ENCODE results near the gene IRF7.
"Not testable (repeated sequence)": the region's sequence is repeated elsewhere in the genome, so short reads cannot be mapped to it uniquely, and the experiment has no call there.

The IRF7 gene

DNA sequence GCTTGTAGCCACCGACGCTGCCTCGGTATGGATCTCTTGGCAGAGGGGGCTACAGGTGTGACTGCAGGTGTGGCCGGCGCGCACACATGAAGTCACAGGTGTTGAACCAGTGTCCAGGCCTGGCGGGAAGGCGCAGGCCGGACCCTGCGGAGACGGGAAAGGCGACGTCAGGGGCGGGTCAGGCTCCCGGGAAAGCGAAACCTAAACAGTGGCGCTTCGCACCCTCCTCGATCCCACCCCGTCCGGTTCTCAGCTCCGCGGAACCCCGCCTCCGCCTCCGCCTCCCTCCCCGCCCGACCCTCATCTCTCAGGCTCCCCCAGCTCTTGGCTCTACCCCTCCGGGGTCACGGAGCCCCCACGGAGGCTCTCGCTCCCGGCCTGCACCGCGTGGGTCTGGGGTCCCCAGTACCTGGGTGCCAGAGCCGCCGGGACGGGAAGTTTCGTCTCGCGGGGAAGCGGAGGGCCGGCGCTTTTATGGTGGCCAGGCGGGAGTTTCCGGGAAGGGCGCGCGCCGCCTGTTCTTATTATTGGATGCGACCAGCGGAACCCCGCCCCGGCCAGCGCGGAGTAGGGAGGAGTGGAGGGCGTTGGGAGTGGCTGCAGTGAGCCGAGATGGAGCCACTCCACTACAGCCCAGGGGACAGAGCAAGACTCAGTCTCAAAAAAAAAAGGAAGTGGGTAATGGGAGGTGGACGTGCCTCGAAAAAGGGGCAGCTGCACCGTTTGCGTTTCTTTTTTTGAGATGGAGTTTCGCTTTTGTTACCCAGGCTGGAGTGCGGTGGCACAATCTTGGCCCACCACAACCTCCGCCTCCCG lies at the start of gene IRF7:
IRF7 (minus strand) TSS at position 447 of the 816 bp plus-strand sequence. CDS start 586 bp downstream, outside the sequence.
- DNase-seq (ENCODE audit: low read depth) = peak; percentile 78

DNA sequence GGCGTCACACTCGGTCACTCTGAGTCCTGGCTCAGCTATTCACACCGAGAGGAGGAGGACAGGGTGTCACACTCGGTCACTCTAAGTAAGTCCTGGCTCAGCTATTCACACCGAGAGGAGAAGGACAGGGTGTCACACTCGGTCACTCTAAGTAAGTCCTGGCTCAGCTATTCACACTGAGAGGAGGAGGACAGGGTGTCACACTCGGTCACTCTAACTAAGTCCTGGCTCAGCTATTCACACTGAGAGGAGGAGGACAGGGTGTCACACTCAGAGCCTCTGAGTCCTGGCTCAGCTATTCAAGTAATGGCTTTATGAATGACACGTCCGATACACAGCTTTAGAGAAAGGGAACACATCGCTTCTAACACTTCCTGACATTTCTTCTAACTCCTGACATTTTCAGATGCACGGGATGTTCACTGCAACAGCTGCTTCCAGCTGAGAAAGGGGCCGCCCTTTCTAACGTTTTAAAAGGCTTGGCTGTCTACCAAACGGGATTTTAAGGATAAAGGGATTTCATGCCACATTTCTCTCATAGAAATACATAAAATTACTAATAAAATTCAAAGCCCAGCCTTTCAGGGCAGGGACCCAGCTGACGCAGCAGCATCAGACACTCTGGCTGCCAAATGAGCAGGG lies 49.4 kb upstream of the IRF7 start:
- DNase-seq (ENCODE audit: low read depth) = peak; percentile 31

DNA sequence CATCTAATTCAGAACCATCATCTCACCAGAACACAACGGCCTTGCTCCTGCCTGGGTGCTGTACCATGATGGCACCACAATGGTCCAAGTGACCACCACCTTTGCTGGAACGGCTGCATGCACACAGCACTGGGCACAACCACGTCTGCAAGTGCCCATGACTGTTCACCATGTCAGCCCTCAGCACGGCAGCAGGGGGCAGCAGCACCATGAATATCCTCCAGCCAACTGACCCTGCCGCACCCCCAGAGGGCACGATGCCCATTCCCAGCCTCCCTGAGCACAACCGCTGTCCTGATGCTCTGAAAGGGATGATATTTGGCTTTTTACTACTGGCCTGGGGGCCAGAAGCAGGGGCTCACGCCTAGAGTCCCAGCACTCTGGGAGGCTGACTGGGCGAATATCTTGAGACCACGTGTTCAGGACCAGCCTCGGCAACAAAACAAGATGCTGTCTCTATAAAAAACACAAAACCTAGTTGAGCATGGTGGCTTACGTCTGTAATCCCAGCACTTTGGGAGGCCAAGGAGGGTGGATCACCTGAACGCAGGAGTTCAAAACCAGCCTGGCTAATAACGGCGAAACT lies 47.0 kb upstream of the IRF7 start:
- DNase-seq (ENCODE audit: low read depth) = no peak

DNA sequence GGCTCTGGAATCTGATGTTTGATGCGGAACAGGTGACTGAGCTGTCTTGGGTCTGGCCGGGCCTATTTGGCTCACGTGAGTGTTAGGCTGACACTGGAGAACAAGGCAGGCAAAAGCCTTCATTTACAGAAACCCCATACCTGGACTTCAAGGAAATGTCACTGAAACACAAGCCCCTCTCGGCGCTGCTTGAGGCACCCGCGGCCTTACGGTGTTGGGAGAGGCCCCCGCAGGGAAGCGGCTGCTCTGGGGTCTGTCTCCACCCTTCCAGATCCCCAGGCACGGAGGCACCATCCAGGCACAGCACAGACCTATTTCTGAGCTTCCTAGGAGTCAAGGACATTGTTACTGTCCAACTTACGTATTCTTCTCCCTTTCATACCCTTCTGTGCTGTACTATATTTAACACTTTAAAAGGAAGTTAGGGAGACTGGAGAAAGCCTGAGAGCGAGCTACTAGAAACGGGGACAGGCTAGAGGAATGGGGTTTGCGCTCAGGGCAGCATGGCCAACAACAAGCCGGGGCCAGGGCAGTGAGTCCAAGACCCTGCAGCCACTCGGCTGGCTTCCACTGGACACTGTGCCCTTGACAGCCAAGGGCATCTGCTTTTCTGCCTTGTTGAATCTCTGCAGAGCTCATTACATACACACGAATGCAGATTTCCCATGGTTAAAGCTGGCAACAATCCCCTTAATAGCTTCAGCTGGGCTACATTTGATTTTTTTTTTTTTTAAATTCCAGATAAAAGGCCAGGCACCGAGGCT lies 45.1 kb upstream of the IRF7 start:
- no peak for DNase-seq (ENCODE audit: low read depth)

DNA sequence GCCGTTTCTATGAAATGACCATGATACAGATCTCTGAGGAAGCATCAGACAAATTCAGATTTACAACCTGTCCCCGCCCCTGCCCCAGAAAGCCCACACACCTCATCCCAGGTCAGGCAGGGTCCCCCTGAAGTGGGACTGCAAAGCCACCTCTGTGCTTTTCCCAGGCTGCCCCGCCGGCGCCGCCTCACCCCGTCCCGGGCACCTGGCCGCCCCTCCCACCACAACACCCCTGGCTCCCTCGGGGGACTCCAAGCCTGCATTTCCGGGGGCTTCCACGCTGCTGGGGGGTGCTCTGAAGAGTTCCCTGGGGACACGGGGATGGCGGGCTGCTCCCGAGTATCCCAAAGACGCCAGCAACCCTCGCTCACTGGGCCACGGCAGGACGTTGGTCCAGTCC lies 44.5 kb upstream of the IRF7 start:
- no peak for DNase-seq (ENCODE audit: low read depth)

DNA sequence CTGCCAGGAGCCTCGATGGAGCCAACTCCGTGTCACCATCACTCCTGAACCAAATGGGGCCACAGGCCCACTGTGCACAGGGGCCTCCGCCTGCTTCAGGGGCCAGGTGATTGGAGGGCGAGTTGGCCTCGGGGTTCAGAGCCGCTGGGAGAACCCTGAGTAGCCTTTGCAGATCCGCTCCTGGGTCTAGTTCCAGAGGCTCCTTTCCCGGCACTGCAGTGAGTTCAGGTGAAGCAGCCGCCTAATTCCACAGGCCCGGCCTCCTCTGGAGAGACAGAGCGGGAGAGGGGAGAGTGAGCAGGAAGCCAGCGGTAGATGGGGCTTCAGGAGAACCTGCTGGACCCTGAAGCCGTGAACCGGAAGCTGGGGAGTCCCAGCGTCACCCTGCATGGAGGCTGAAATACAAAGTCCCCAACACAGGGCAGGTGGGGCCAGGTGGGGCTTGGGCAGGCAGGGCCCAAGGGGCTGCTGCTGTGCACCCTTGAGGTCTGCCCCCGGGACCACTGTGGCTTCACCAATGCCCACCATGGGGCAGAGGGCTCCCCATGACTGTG lies 43.9 kb upstream of the IRF7 start:
- DNase-seq (ENCODE audit: low read depth) = no peak

DNA sequence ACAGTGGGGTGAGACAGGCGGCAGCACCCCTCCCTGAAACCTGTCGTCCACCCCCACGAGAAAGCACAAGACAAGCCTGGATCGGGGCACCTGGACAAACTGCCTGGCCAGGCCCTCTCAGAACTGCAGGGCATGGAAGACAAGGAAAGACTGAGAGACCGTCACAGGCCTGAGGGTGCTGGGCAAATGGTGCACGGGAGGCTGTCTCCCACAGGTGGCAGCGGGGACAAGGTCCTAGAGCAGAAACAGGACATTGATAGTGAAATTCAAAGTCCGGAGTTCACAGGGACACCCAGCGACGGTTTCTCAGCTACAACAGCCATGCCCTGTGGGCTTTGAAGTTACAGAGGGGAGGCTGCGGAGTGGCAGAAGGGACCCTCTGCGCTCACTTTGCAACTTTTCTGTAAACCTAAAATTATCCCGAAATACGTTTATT lies 42.0 kb upstream of the IRF7 start:
- DNase-seq (ENCODE audit: low read depth) = no peak

DNA sequence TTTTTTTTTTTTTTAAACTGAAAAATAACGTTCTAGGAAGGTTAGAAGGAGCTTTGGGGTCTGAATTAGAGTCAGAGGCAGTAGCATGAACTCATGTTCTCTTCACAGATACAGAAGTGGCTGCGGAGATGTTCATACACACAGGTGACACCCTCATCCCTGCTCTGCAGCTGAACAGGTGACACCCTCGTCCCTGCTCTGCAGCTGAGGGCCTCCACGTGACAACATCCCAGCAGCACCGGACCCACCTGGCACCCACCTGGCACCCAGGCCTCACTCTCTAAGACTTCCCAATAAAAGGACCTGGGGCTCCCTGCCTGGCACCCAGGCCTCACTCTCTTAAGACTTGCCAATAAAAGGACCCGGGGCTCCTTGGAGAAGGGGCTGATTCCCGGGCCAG lies 41.1 kb upstream of the IRF7 start:
- no peak for DNase-seq (ENCODE audit: low read depth)

DNA sequence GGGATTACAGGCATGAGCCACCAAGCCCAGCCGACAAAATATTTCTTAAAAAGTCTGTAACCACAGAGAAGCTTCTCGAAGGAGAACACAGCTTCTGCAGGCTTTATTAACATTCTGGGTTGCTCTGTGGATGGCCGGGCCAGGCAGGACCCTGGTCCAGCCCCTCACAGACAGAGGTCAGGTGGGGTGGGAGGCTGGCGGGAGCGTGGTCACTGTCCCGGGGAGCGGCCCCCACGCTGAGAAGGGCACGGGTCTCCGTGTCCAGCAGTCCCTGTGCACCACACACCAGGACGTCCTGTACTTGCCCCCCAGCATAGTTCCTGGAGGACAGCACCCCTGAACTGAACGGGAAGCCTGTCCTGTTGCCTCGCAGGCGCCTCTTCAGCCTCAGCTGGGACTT lies 40.7 kb upstream of the IRF7 start:
- no peak for DNase-seq (ENCODE audit: low read depth)

DNA sequence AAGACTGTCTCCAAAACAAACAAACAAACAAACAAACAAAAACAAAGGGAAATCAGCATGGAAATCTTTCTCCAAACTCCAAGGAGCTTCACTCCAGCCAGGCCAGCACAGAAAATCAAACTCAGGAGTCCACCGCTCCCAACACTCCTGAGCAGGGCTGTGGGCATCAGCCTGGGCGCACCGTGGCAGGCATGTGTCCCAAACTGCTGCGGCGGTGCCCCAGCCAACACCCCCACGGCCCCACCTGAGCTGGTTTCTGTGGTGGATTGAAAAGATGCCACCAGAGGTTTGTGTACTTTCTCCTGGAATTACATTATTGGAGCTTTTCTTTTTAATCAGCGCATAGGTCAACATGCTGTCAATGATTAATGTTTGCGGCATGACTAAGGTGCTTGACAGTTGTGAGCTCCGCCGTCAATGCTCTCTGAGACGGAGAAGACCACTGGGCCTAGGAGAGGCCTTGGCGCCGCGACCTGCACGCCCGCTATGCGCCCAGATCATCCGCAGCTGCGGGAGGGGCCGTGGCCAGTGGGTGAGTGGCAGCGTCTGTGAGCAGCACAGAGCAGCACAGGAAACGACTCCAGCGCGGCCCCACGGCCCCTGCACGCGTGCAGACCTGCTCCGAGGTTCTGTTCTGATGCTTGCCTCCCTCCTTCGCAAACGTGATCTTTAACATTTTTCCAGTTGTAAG lies 39.4 kb upstream of the IRF7 start:
- DNase-seq (ENCODE audit: low read depth) = no peak

DNA sequence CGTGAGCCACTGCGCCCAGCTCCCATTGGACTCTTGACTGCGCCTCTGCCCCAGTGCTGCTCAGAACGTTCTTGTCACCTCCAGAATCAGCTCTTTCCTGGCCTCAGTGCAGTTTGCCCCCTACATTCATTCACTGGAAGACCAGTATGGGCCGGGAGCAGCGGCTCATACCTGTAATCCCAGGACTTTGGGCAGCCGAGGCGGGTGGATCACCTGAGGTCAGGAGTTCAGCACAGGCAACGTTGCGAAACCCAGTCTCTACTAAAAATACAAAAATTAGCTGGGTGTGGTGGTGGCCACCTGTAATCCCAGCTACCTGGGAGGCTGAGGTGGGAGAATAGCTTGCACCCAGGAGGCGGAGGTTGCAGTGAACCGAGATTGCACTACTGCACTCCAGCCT lies 38.7 kb upstream of the IRF7 start:
- not testable (repeated sequence) for DNase-seq (ENCODE audit: low read depth)

DNA sequence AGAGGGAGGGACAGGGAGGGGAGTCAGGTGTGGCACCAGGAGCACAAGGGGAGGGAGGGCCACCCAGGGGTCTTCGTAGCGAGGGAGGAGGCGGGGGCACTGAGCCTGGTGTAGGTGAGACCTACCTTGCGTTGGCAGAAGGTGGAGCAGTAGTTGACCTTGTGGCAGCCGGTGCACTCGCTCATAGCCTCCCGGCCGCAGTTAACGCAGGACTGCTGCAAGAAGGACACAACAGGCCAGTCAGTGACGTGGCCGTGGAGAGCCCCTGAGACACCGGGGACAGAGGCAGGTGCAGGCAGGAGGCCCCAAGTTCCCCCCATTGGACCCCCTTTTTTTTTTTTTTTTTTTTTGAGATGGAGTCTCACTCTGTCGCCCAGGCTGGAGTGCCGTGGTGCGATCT lies 38.1 kb upstream of the IRF7 start:
- no peak for DNase-seq (ENCODE audit: low read depth)

DNA sequence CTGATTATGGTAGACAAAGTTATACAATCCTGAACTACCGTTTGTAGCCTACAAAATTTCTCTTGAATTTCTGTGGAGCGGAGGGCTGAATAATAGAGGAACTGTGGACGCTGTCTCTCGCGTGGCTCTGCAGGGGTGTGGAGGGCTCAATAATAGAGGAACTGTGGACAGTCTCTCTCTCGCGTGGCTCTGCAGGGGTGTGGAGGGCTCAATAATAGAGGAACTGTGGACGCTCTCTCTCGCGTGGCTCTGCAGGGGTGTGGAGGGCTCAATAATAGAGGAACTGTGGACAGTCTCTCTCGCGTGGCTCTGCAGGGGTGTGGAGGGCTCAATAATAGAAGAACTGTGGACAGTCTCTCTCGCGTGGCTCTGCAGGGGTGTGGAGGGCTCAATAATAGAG lies 37.4 kb upstream of the IRF7 start:
- not testable (repeated sequence) for DNase-seq (ENCODE audit: low read depth)

DNA sequence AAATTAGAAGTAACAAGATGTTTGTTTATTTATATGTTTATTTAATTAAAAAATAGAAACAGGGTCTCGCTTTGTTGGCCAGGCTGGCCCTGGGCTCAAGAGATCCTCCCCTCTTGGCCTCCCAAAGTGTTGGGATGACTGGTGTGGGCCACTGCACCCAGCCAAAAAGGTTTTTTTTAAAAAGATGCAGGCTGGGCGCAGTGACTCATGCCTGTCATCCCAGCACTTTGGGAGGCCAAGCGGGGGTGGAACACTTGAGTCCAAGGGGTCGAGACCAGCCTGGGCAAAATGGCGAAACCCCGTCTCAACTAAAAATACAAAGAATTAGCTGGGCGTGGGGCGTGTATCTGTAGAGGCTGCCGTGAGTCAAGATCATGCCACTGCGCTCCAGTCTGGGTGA lies 34.7 kb upstream of the IRF7 start:
- no peak for DNase-seq (ENCODE audit: low read depth)

DNA sequence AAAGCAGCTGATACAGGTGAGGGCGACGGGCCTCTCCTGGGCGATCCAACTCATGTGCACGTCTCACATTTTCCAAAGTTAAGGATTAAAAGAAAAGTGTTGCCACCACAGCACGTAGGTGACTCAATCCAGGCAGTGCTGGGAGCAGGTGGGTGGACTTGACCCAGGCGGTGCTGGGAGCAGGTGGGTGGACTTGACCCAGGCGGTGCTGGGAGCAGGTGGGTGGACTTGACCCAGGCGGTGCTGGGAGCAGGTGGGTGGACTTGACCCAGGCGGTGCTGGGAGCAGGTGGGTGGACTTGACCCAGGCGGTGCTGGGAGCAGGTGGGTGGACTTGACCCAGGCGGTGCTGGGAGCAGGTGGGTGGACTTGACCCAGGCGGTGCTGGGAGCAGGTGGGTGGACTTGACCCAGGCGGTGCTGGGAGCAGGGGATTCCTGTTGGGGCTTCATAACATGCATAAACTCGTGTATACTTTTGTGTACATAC lies 32.0 kb upstream of the IRF7 start:
- not testable (repeated sequence) for DNase-seq (ENCODE audit: low read depth)

DNA sequence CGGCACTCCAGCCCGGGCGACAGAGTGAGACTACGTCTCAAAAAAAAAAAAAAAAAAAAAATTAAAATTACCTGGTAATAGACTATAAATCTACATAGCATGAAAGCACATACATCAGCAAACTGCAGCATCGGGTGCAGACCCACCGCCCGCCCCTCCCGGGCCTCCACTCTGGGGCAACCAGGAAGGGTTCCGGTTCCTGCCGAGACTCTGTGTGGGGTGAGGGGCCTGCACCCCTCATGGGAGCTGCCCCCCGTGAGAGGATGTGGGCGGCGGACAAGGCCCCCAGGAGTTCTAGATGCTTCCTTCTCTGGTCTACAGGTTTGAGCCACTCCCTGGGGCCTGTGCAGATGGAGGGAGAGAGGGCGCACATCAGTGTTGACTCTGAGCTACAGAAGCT lies 30.5 kb upstream of the IRF7 start:
- no peak for DNase-seq (ENCODE audit: low read depth)

DNA sequence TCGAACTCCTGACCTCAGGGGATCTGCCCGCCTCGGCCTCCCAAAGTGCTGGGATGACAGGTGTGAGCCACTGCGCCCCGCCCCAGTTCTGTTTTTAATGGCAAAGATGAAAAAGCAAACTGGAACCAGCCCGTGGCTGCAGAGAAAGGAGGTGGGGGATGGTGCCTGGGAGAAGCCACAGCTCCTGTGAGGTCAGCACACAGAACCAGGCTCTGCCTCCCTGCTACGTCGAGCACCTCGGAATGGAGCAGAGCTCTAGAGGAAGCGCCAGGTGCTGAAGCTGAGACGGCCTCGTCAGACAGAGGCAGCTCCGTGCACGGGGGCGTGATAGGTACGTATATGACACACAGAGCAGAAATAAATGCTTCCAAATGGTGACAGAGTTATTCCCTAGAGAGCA lies 29.8 kb upstream of the IRF7 start:
- DNase-seq (ENCODE audit: low read depth) = no peak

DNA sequence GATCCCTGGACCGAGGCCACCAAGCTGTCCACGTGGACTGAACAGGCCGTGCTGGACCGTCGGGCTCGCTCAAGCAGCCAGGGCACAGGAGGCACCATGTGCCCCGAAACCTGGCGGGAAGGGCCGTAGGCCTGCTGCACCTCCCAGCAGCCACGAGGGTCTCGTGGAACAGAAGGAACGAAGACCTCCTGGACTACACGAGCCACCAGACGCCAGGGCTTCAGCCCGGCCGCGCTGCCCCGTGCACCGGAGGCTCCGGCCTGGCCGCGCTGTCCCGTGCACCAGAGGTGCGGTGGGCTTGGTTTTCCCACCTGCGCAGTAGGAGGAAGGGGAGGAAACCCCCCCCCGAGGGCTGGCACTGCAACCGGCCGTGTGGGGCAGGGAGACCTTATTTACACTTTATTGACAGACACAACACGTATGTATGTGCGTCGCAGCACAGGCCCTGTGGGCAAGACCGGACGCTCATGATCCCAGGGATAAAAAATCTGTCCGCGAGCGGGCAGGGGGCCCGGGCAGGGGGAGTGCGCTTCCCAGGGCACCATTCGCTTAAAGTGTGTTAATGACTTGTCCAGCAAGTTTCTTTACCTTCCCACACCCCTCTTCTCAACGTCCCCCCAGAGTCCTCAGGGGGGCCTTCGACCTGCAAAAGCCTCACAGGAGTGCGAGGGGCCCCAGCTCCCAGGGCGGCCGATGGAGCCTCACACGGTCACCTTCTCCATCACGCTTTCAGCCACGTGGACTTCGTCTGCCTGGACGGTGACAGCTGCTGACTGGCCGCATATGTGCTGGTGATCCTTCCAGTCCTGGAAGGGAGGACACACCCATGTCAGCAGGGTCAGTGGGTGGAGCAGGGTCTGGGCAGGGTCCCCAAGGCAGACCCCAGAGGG lies 28.3 kb upstream of the IRF7 start:
- DNase-seq (ENCODE audit: low read depth) = no peak

DNA sequence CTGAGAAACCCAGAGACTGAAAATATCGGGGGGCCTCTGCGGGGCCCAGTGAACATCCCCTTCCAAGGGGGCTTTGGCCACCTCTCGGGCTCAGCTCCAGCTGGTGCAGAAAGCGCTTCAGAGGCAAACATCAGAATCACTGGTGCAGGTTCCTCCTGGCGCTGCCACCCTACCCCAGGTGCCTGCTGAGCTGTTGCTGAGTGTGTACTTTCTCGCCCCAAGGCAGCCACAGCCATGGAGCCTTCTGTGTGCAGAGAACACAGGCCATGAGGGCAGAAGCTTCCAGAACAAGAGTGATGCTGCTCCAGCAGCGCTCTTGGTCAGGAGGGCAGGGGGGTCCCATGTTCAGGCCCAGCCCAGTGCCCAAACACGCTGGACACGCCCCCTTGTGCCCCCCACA lies 27.6 kb upstream of the IRF7 start:
- no peak for DNase-seq (ENCODE audit: low read depth)

DNA sequence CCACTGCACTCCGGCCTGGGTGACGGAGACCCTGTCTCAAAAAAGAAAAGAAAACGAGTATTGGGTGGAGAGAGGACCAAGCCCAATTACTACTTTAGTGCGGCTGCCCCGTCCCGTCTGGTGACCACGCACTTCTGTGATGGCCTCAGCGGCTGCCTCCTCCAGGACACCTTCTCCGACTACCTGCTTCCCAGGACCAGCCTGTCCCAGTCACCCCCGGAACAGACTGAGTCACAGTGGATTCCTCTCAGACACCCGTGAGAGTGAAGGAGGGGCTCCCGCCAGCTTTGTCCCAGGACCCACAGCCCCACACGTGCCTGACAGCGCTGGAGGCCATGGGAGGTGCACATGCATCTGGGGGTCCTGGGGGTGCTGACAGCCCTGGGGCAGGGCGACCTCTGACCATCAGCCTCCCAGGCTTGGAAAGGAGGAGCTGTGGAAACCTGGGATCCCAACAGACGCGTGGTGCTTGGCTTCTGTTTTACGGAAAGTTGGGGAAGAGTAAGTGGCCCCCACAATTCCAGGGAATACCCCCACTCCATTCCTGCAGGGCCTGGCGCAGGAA lies 26.1 kb upstream of the IRF7 start:
- no peak for DNase-seq (ENCODE audit: low read depth)

All from GM04504 (cell line).